ENCODE data around the gene RFX8.

DNA sequence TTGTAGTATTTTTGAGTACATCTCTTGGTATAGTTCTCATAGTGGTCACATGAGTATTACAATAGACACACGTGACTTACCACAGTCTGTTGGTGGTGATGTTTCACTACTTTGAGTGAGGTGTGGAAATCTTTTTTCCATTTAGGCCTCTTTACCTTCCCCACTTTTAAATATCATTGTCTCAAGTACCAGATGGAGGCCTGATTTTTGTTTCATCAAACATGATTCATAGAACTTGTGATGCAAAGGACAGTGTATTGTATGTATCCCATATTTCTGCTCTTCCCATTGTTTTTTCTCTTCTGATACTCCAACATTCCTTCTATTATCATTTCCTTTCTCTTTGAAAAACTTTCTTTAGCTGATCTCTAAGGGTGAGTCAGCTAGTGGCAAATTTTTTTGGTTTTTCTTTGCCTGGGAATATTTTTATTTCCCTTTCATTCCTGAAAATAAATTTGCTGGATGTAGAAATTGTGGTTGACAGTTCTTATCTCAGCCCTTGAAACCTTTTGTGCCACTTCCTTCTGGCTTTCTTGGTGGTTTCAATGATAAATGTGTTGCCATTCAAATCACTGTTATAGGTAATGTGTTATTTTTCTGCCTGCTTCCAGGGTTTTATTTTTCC is 32.8 kb downstream of the RFX8 start:
- TF ChIP-seq, protein P1, sequence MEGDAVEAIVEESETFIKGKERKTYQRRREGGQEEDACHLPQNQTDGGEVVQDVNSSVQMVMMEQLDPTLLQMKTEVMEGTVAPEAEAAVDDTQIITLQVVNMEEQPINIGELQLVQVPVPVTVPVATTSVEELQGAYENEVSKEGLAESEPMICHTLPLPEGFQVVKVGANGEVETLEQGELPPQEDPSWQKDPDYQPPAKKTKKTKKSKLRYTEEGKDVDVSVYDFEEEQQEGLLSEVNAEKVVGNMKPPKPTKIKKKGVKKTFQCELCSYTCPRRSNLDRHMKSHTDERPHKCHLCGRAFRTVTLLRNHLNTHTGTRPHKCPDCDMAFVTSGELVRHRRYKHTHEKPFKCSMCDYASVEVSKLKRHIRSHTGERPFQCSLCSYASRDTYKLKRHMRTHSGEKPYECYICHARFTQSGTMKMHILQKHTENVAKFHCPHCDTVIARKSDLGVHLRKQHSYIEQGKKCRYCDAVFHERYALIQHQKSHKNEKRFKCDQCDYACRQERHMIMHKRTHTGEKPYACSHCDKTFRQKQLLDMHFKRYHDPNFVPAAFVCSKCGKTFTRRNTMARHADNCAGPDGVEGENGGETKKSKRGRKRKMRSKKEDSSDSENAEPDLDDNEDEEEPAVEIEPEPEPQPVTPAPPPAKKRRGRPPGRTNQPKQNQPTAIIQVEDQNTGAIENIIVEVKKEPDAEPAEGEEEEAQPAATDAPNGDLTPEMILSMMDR (IDR thresholded peaks at IDR 0.05): no peak
- TF ChIP-seq EP300 (IDR thresholded peaks at IDR 0.05) (no peak), POLR2A (IDR thresholded peaks at IDR 0.05) (no peak)

All from tibial nerve (tissue), 4 donors.